OCI-LY3 (cell line): ENCODE data around the gene ABL1.

Experiments used
- CTCF ChIP-seq: fragments of 200-600, 300-600 bp; sonication (generic); IDR thresholded peaks from 2 replicates; pipeline ENCODE4 v1.5.1; 2014; ENCODE audit warnings: antibody characterized with exemption, low read length, low read depth
- EZH2phosphoT487 ChIP-seq: fragments of 200-600 bp; shearing (Covaris generic); IDR thresholded peaks from 2 replicates; pipeline ENCODE4 v1.6.1; 2018; ENCODE audit warnings: antibody characterized with exemption, mixed run types, low read depth

- TF ChIP-seq CTCF (no peak), EZH2phosphoT487 (no peak)
These were observed 67.4 kb downstream of the ABL1 start for GRCh38 chr9:130902204-130903185.
